Breast epithelium (tissue), 4 donors: ENCODE results near the gene PFKFB3. TPM values are rescaled to one million over a fixed set of nuclear protein-coding genes. Genes with fewer than 3 reads are reported as not detected.

Experiments
- DNase-seq, 2 donors: peaks; one replicate each; pipeline ENCODE4 v3.0.0-alpha.2; 2019; ENCODE audit warnings: low spot score in 2 of 2
- H3K27ac ChIP-seq, 2 donors: fragments of 200-600 bp; sonication (generic) in 1 of 2; one replicate each; pipeline ENCODE4 v1.5.1; 2016 to 2019; ENCODE audit warnings: mild to moderate bottlenecking in 1 of 2
- H3K27me3 ChIP-seq, 2 donors: fragments of 200-600 bp; sonication (generic) in 1 of 2; one replicate each; pipeline versions ENCODE4 v1.5.1 to v1.6.0; 2017 to 2019; ENCODE audit warnings: control low read depth in 1 of 2, mild to moderate bottlenecking in 1 of 2
- H3K36me3 ChIP-seq: fragments of 200-600 bp; one replicate; pipeline ENCODE4 v1.5.1; 2019
- H3K4me1 ChIP-seq, 2 donors: fragments of 200-600 bp; sonication (generic); one replicate each; pipeline ENCODE4 v1.5.1; 2016 to 2019; ENCODE audit warnings: control low read depth in 1 of 2
- H3K4me3 ChIP-seq, 3 donors: fragments of 200-600 bp; sonication (generic); 1 replicate in 2 of 3; 2 replicates in 1 of 3; pipeline ENCODE4 v1.5.1; 2016 to 2019; ENCODE audit warnings: mild to moderate bottlenecking in 3 of 3, moderate library complexity in 2 of 3
- H3K9me3 ChIP-seq, 2 donors: fragments of 200-600 bp; sonication (generic) in 1 of 2; one replicate each; pipeline ENCODE4 v1.5.1; 2016 to 2019; ENCODE audit warnings: control low read depth in 1 of 2
- POLR2A ChIP-seq: fragments of 450-650 bp; IDR thresholded peaks from one replicate; pipeline ENCODE4 v1.6.1; 2016; ENCODE audit warnings: antibody characterized with exemption, mild to moderate bottlenecking, moderate library complexity
- POLR2AphosphoS5 ChIP-seq, 3 donors: sonication (generic); formaldehyde crosslinking; IDR thresholded peaks; one replicate each; pipeline ENCODE4 v1.6.1; 2017; ENCODE audit warnings: antibody characterized with exemption in 3 of 3
- intact Hi-C: fragments of 100-400 bp; cut with DNase I; formaldehyde crosslinking; loops from one replicate; pipeline ENCODE4 v1.15.1; 2023; ENCODE audit warnings: low total_unique reads
- total RNA-seq, 3 donors: library from RNA; depleted of rRNA; stranded (reverse); fragments of >200 nt; gene quantifications; one replicate each; pipeline ENCODE4 v1.1.0, GENCODE V29; 2016
- TF ChIP-seq, protein P1 (sequence below), 3 donors: fragments of 450-650 bp; IDR thresholded peaks; one replicate each; pipeline ENCODE4 v1.5.1; 2016 to 2017; ENCODE audit warnings: antibody characterized with exemption in 3 of 3, mild to moderate bottlenecking in 3 of 3, moderate library complexity in 3 of 3

Gene PFKFB3
- total RNA-seq, 3 donors from 2014 or later: 94.8 to 240 (median 144) TPM

- DNase-seq: no peak
- Histone ChIP-seq H3K36me3 (no peaks in the 10 kb centered on the region), H3K9me3 (no peaks in the 10 kb centered on the region), H3K27ac (peak overlapping the region in 1 of 2 donors; percentile 12), H3K4me3 (no peak overlapping the region), H3K4me1 (no peaks in the 10 kb centered on the region), H3K27me3 (no peaks in the 10 kb centered on the region)
- TF ChIP-seq, protein P1, sequence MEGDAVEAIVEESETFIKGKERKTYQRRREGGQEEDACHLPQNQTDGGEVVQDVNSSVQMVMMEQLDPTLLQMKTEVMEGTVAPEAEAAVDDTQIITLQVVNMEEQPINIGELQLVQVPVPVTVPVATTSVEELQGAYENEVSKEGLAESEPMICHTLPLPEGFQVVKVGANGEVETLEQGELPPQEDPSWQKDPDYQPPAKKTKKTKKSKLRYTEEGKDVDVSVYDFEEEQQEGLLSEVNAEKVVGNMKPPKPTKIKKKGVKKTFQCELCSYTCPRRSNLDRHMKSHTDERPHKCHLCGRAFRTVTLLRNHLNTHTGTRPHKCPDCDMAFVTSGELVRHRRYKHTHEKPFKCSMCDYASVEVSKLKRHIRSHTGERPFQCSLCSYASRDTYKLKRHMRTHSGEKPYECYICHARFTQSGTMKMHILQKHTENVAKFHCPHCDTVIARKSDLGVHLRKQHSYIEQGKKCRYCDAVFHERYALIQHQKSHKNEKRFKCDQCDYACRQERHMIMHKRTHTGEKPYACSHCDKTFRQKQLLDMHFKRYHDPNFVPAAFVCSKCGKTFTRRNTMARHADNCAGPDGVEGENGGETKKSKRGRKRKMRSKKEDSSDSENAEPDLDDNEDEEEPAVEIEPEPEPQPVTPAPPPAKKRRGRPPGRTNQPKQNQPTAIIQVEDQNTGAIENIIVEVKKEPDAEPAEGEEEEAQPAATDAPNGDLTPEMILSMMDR (IDR thresholded peaks at IDR 0.05): no peak
- TF ChIP-seq POLR2A (no peak), POLR2AphosphoS5 (IDR thresholded peaks at IDR 0.05) (peak in 1 of 3 donors; percentile 15)
- intact Hi-C loops: no loop called here
These were observed 28.4 kb upstream of the PFKFB3 start for GRCh38 chr10:6174201-6174874.

- DNase-seq: no peak
- Histone ChIP-seq H3K4me3 (no peak overlapping the region), H3K27ac (no peak overlapping the region), H3K27me3 (no peaks in the 10 kb centered on the region), H3K4me1 (no peaks in the 10 kb centered on the region), H3K36me3 (no peaks in the 10 kb centered on the region), H3K9me3 (no peaks in the 10 kb centered on the region)
- TF ChIP-seq POLR2AphosphoS5 (IDR thresholded peaks at IDR 0.05): no peak
- TF ChIP-seq, protein P1 (IDR thresholded peaks at IDR 0.05): no peak
- intact Hi-C loops: no loop called here
These were observed 27.2 kb upstream of the PFKFB3 start for GRCh38 chr10:6175329-6176055.

GRCh38 chr10:6176691-6177231, 26.0 kb upstream of the PFKFB3 start:
- no peaks in the 10 kb centered on the region for H3K9me3 ChIP-seq
- intact Hi-C loops: no loop called here
- no peaks in the 10 kb centered on the region for H3K36me3 ChIP-seq
- TF ChIP-seq, protein P1 (IDR thresholded peaks at IDR 0.05): no peak
- TF ChIP-seq POLR2AphosphoS5 (IDR thresholded peaks at IDR 0.05): no peak
- TF ChIP-seq POLR2A: no peak
- DNase-seq: no peak
- no peaks in the 10 kb centered on the region for H3K27me3 ChIP-seq
- no peak overlapping the region for H3K4me3 ChIP-seq
- peak overlapping the region in 1 of 2 donors; percentile 63 for H3K27ac ChIP-seq
- H3K4me1 ChIP-seq: no peaks in the 10 kb centered on the region

DNA sequence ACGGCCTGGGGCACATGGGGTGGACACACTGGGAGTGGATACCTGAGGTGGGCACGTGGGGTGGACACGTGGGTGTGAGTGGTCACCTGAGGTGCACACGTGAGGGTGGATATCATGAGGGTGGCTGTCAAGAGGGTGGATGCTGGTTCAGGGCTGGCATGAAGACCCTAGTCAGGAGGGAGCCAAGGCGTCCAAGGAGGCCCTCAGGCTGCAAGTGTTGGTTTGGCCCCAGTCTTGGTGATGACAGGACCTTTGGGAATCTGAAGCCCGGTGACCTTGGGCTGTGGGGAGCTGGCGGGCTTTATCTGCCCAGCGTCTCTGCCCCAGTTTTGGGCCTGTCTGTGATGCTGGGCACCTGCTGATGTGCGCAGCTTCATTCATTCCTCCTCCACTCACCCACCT, 24.9 kb upstream of the PFKFB3 start:
- Histone ChIP-seq H3K4me3 (no peak overlapping the region), H3K27me3 (no peaks in the 10 kb centered on the region), H3K9me3 (no peaks in the 10 kb centered on the region), H3K27ac (peak overlapping the region in 1 of 2 donors; percentile 29), H3K36me3 (no peaks in the 10 kb centered on the region), H3K4me1 (no peaks in the 10 kb centered on the region)
- intact Hi-C loops: no loop called here
- TF ChIP-seq POLR2A: no peak
- TF ChIP-seq POLR2AphosphoS5 (IDR thresholded peaks at IDR 0.05): no peak
- TF ChIP-seq, protein P1 (IDR thresholded peaks at IDR 0.05): no peak
- no peak for DNase-seq

- Histone ChIP-seq H3K27me3 (no peaks in the 10 kb centered on the region), H3K4me1 (no peaks in the 10 kb centered on the region), H3K4me3 (no peak overlapping the region), H3K27ac (no peak overlapping the region), H3K9me3 (no peaks in the 10 kb centered on the region), H3K36me3 (no peaks in the 10 kb centered on the region)
- TF ChIP-seq, protein P1 (IDR thresholded peaks at IDR 0.05): no peak
- TF ChIP-seq POLR2AphosphoS5 (IDR thresholded peaks at IDR 0.05) (no peak), POLR2A (no peak)
- DNase-seq: no peak
- intact Hi-C loops: no loop called here
These were observed 24.2 kb upstream of the PFKFB3 start for GRCh38 chr10:6178581-6178980.
